PFSK-1 (cell line): ENCODE measurements around the gene TSPAN5.

Source experiments
- POLR2AphosphoS5 ChIP-seq: IDR thresholded peaks from 2 replicates; pipeline ENCODE4 v1.6.1; 2012; ENCODE audit warnings: low read depth, mild to moderate bottlenecking, control low read depth, low read length, moderate library complexity
- SIN3A ChIP-seq: IDR thresholded peaks from 2 replicates; pipeline ENCODE4 v1.6.1; 2012; ENCODE audit warnings: mild to moderate bottlenecking, low read length, moderate library complexity, borderline replicate concordance; ENCODE audit not compliant: insufficient read depth
- TAF1 ChIP-seq: IDR thresholded peaks from 2 replicates; pipeline ENCODE4 v1.6.1; 2012; ENCODE audit warnings: low read length, control low read depth, borderline replicate concordance; ENCODE audit not compliant: insufficient read depth
- TF ChIP-seq, protein P1 (sequence below), 2 experiments: IDR thresholded peaks; 2 replicates each; pipeline versions ENCODE4 v1.6.1 to v1.8.0; 2011 to 2012; ENCODE audit warnings: low read depth in 2 of 2, low read length in 2 of 2, control low read depth in 1 of 2, inconsistent platforms in 1 of 2, mild to moderate bottlenecking in 1 of 2, moderate library complexity in 1 of 2; ENCODE audit not compliant: insufficient read depth in 1 of 2

DNA sequence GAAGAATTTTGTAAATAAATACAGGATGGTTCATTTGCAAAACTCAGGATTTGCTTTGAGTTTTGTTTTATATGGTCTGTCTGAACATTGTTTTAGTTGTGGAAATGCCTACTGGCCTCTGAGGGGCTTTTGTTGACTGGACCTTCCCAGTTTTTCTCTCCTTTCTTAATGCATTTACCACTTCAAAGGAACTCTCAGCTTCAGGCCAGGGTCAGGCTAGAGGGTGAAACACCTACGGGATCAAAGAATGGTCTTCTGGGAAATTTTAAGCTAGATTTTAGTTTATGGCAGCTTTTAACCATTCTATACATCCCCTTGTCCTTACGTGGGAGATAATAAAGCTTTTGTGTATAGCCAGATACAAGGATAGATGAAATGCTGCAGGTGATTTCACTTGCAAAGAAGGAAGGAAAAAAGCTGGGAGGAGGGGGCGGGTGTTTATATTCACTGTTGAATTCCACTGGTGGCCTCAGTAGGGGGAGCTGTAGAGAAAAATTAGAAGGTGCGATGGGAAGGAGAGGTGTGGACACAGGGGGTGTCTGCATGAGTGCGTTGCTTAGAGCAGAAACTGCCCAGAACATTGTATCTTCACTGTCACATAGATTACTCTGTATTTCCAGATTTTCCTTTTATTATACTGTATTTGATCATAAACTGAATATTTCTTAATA lies 151.8 kb downstream of the TSPAN5 start:
- TF ChIP-seq, protein P1, sequence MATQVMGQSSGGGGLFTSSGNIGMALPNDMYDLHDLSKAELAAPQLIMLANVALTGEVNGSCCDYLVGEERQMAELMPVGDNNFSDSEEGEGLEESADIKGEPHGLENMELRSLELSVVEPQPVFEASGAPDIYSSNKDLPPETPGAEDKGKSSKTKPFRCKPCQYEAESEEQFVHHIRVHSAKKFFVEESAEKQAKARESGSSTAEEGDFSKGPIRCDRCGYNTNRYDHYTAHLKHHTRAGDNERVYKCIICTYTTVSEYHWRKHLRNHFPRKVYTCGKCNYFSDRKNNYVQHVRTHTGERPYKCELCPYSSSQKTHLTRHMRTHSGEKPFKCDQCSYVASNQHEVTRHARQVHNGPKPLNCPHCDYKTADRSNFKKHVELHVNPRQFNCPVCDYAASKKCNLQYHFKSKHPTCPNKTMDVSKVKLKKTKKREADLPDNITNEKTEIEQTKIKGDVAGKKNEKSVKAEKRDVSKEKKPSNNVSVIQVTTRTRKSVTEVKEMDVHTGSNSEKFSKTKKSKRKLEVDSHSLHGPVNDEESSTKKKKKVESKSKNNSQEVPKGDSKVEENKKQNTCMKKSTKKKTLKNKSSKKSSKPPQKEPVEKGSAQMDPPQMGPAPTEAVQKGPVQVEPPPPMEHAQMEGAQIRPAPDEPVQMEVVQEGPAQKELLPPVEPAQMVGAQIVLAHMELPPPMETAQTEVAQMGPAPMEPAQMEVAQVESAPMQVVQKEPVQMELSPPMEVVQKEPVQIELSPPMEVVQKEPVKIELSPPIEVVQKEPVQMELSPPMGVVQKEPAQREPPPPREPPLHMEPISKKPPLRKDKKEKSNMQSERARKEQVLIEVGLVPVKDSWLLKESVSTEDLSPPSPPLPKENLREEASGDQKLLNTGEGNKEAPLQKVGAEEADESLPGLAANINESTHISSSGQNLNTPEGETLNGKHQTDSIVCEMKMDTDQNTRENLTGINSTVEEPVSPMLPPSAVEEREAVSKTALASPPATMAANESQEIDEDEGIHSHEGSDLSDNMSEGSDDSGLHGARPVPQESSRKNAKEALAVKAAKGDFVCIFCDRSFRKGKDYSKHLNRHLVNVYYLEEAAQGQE (IDR thresholded peaks at IDR 0.05; ENCODE audit: insufficient read depth in 1 of 2, low read depth in 2 of 2, low read length in 2 of 2) = no peak
- TF ChIP-seq SIN3A (no peak), POLR2AphosphoS5 (no peak), TAF1 (no peak)
